Measurements from ENCODE around the gene CAMK1D. TPM values are rescaled to one million over a fixed set of nuclear protein-coding genes. Genes with fewer than 3 reads are reported as not detected.
"Not testable (repeated sequence)": the region's sequence is repeated elsewhere in the genome, so short reads cannot be mapped to it uniquely, and the experiment has no call there.

Gene CAMK1D
- total RNA-seq, 2 experiments from 2014 or later, result 15.4 to 15.5 TPM

DNA sequence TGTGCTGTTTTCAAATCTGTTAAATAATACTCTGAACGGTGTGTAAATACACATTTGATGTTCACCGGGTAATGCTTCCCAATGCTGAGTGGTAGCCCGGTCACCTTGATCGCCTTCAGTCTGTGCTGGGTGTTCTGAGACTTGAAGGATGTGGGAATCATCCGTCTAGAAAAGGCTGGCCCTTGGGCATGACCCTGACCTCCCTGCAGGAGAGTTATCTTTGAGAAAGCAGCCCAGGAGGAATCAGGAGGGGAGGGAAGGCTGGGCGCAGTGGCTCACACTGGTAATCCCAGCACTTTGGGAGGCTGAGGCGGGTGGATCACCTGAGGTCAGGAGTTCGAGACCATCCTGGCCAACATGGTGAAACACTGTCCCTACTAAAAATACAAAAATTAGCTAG is 85.3 kb downstream of the CAMK1D start:
- H3K4me1 Mint-ChIP-seq; CTCF ChIA-PET; POLR2A ChIA-PET; H3K4me3 Mint-ChIP-seq; H3K27me3 Mint-ChIP-seq; DNase-seq; H3K36me3 Mint-ChIP-seq (ENCODE audit: low read depth); H3K27ac Mint-ChIP-seq: not testable (repeated sequence)
- peaks cover 19% of the 10 kb centered on the region for H3K9me3 Mint-ChIP-seq

DNA sequence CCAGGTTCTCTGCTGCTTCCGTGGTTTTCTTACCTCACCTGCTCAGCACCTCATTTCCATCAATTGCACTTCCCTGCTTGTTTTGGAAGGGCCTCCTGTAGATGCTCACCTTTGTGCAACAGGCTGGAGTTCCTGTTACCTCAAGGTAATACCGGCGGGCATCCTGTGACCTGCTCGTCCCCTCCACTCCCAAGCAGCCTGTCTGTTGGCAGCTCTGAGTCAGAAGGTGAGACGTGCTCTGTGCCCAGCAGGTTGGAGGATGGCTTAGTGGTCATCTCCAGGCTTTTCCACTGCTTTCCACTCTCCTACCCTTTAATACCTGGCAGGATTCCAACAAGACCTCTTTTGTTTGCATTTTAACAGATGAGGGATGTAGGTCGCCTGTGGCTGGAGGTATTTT is 86.0 kb downstream of the CAMK1D start:
- H3K27me3 Mint-ChIP-seq, result no peaks in the 10 kb centered on the region
- H3K4me3 Mint-ChIP-seq, result no peak overlapping the region
- H3K9me3 Mint-ChIP-seq, result peaks cover 19% of the 10 kb centered on the region
- H3K4me1 Mint-ChIP-seq, result no peaks in the 10 kb centered on the region
- ChIA-PET CTCF (interaction anchor here (0.6 to 0.9 kb wide), 2 partner anchors 90 to 177 kb away, joined by 3 read pairs; no protein-coding TSS in a partner anchor), POLR2A (no interaction called here)
- no peak for DNase-seq
- peaks cover 4% of the 10 kb centered on the region for H3K36me3 Mint-ChIP-seq (ENCODE audit: low read depth)
- no peak overlapping the region for H3K27ac Mint-ChIP-seq

DNA sequence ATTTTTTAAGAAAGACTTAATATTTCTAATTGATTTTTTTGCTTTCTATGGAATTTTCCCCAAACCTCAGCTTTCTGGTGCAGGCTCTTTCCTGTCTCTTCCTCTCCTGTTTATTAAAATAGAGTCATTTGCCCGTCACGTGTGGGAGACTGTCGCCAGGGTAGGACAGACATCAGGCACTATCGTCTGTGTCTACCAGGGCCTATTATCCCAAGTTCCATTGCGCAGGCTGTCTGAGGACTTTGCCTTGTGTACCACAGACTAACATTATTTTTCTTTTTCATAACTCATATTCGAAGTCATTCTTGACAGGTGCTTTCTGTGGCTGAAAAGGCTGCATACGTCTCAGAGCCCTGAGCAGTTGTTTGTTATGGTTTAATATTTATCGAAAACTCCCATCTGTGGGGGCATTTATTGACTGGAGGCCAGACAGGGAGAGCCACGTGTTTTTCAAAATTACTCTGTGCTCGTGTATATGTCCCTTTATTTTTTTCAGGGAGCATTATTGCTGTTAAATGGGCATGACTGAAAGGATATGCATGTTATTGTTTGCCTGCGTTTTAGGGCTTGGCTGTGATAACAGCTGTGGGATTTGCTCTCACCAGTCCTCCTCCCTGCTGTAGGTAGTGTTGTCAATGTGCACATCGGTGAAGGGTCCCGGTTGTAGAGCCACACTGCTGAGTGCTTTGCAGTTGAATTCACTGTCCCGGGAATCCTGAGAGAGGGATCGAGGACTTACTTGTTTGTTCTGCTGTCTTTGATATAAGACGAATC is 89.8 kb downstream of the CAMK1D start:
- peaks cover 8% of the 10 kb centered on the region for H3K36me3 Mint-ChIP-seq (ENCODE audit: low read depth)
- H3K27me3 Mint-ChIP-seq, result no peaks in the 10 kb centered on the region
- H3K27ac Mint-ChIP-seq, result no peak overlapping the region
- no peaks in the 10 kb centered on the region for H3K4me1 Mint-ChIP-seq
- ChIA-PET POLR2A (no interaction called here), CTCF (no interaction called here)
- H3K4me3 Mint-ChIP-seq, result no peak overlapping the region
- peaks cover 30% of the 10 kb centered on the region for H3K9me3 Mint-ChIP-seq
- DNase-seq, result no peak

- CTCF ChIA-PET; H3K27me3 Mint-ChIP-seq; DNase-seq; H3K36me3 Mint-ChIP-seq (ENCODE audit: low read depth); H3K4me3 Mint-ChIP-seq; H3K4me1 Mint-ChIP-seq; H3K27ac Mint-ChIP-seq; POLR2A ChIA-PET: not testable (repeated sequence)
- H3K9me3 Mint-ChIP-seq, result peaks cover 30% of the 10 kb centered on the region
Measured at GRCh38 chr10:12439767-12440166, 90.4 kb downstream of the CAMK1D start.

DNA sequence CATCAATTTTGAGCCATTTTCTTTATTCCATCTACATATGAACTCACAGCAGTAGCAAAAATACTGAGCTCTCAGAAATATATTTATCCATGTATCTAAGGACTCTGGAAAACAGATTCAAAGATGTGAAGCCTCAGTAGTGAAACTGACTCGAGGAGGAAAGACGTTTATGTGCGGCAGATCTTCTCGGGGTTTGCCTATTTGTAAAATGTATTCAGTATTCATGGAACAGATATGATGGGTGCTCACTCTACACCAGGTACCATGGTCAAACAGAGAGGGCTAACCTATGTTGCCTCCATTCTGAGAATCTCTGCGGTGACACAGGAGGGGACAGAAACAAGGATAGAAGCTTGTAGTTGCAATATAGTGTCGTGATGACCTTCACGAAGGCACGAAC is 93.7 kb downstream of the CAMK1D start:
- Mint-ChIP-seq H3K27me3 (peaks cover 4% of the 10 kb centered on the region), H3K9me3 (peaks cover 28% of the 10 kb centered on the region), H3K27ac (no peak overlapping the region), H3K4me1 (peaks cover 7% of the 10 kb centered on the region), H3K36me3 (ENCODE audit: low read depth) (peaks cover 8% of the 10 kb centered on the region), H3K4me3 (no peak overlapping the region)
- no peak for DNase-seq
- CTCF ChIA-PET, result interaction anchor here (0.7 kb wide), 1 partner anchor 627 kb away, joined by 3 read pairs; no protein-coding TSS in a partner anchor
- POLR2A ChIA-PET, result no interaction called here

DNA sequence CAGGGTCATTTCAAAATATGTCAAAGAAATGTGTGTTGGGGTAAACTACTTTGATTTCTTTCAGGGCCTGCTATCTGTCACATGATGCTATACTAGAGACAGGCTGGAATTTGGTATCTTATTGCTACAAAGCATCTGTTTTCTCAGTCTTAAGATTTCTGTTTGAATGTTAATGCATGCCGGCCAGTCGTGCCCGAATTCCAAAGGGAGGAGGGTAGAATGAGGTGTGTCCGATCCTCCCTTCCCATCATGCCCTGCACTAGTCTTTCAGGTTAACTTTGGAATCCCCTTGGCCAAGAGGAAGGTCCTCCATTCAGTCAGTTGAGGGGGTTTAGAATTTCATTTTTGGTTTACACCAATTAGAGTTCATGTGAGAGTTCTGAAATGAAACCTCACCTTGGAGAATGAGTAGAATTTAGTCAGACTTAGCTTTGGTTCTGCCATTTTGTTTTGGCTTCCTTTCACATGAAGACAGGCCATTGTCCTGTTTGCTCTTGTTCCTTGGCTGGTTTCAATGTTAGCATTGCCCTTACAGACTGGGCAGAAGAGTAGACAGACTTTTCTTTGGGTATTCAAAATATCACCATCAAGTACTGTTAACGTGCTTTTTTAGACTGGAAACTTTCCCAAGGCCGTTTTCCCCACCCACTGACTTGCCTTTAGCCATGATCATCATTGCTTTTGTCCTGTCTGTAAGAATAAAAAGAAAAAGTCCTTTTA is 95.8 kb downstream of the CAMK1D start:
- Mint-ChIP-seq H3K27me3 (peaks cover 4% of the 10 kb centered on the region), H3K4me3 (no peak overlapping the region), H3K9me3 (peaks cover 13% of the 10 kb centered on the region), H3K36me3 (ENCODE audit: low read depth) (peaks cover 5% of the 10 kb centered on the region), H3K4me1 (peaks cover 23% of the 10 kb centered on the region), H3K27ac (no peak overlapping the region)
- no peak for DNase-seq
- ChIA-PET POLR2A (no interaction called here), CTCF (no interaction called here)

GRCh38 chr10:12445701-12446334 is 96.5 kb downstream of the CAMK1D start:
- Mint-ChIP-seq H3K4me3 (no peak overlapping the region), H3K27ac (no peak overlapping the region), H3K4me1 (peaks cover 23% of the 10 kb centered on the region), H3K9me3 (peaks cover 13% of the 10 kb centered on the region), H3K36me3 (ENCODE audit: low read depth) (peaks cover 5% of the 10 kb centered on the region), H3K27me3 (peaks cover 4% of the 10 kb centered on the region)
- ChIA-PET POLR2A (no interaction called here), CTCF (no interaction called here)
- no peak for DNase-seq

- ChIA-PET CTCF (no interaction called here), POLR2A (no interaction called here)
- H3K4me3 Mint-ChIP-seq, result peak overlapping the region; percentile 3
- H3K27ac Mint-ChIP-seq, result peak overlapping the region; percentile 90
- peaks cover 23% of the 10 kb centered on the region for H3K4me1 Mint-ChIP-seq
- no peak for DNase-seq
- H3K36me3 Mint-ChIP-seq (ENCODE audit: low read depth), result peaks cover 2% of the 10 kb centered on the region
- peaks cover 4% of the 10 kb centered on the region for H3K27me3 Mint-ChIP-seq
- H3K9me3 Mint-ChIP-seq, result peaks cover 2% of the 10 kb centered on the region
Measured at GRCh38 chr10:12448340-12448728, 99.0 kb downstream of the CAMK1D start.

DNA sequence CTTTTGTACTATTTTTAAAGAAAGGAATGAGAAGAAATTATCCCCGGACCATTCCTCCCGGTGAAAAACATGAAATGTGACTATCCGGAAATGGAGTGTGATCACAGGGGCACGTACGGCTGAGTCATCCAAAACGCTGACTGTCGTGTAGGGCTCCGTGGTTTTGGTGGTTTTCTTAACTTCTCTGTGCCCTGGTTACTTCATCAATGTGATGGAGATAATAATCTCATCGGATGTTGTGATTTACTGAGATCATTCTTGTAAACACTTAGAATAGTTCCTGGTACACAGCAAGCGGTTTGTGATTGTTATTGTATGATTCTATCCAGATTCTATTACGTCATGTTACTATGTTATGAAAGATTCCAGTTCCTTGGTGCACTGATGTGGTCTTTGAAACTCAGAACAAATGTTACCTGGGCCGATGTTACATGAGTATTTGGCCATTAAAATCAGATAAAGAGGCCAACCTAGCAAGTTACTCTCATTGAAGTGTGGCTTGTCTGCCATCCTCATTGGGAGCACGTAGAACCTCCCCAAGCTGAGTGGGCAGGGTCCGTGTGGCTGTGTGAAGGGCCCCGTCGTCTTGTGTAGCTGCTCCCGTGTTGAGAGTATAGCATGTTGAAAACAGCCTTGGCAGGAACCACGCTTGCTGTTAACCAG is 99.5 kb downstream of the CAMK1D start:
- H3K4me3 Mint-ChIP-seq, result peak overlapping the region; percentile 3
- peaks cover 23% of the 10 kb centered on the region for H3K4me1 Mint-ChIP-seq
- ChIA-PET POLR2A (no interaction called here), CTCF (interaction anchor here (2.2 kb wide), 1 partner anchor 13 kb away, joined by 11 read pairs; no protein-coding TSS in a partner anchor)
- peaks cover 2% of the 10 kb centered on the region for H3K36me3 Mint-ChIP-seq (ENCODE audit: low read depth)
- H3K27me3 Mint-ChIP-seq, result peaks cover 4% of the 10 kb centered on the region
- peak overlapping the region; percentile 90 for H3K27ac Mint-ChIP-seq
- H3K9me3 Mint-ChIP-seq, result peaks cover 2% of the 10 kb centered on the region
- DNase-seq, result peak; percentile 88

DNA sequence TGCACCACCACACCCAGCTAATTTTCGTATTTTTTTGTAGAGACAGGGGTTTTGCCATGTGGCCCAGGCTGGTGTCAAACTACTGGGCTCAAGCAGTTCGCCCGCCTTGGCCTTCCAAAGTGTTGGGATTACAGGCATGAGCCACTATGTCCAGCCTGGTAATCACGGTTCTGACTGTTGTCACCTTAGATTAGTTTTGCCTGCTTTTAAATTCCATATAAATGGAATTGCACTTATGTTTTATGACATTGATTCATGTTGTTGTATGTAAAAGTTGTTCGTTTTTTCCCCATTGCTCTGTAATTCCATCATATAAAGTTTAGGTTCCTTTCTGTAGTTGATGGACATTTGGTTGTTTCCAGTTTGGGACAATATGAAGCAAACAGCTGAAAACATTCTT is 106.0 kb downstream of the CAMK1D start:
- Mint-ChIP-seq H3K27me3 (no peaks in the 10 kb centered on the region), H3K9me3 (no peaks in the 10 kb centered on the region), H3K27ac (no peak overlapping the region), H3K4me3 (no peak overlapping the region), H3K4me1 (no peaks in the 10 kb centered on the region), H3K36me3 (ENCODE audit: low read depth) (no peaks in the 10 kb centered on the region)
- ChIA-PET POLR2A (no interaction called here), CTCF (no interaction called here)
- DNase-seq, result no peak

DNA sequence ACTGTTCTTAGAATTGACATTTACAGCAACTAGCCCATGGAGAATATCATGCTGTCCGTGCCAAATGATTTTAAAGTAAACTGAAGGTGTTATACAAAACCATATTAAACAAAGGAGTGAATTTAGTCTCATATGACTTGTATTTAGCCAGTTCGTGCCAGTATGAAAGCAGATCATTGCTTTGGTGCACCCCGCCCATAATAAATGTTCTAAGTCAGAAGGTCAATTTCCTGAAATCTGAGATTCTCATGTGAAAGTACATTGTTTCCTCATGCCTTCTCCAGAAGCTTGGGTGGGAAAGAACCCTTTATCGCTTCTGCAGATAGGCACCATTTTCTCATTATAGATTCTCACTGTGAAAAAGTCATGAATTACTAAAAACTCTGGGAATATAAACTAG is 106.4 kb downstream of the CAMK1D start:
- ChIA-PET POLR2A (no interaction called here), CTCF (no interaction called here)
- Mint-ChIP-seq H3K27me3 (no peaks in the 10 kb centered on the region), H3K9me3 (no peaks in the 10 kb centered on the region), H3K4me3 (no peak overlapping the region), H3K27ac (no peak overlapping the region), H3K4me1 (no peaks in the 10 kb centered on the region), H3K36me3 (ENCODE audit: low read depth) (no peaks in the 10 kb centered on the region)
- no peak for DNase-seq

DNA sequence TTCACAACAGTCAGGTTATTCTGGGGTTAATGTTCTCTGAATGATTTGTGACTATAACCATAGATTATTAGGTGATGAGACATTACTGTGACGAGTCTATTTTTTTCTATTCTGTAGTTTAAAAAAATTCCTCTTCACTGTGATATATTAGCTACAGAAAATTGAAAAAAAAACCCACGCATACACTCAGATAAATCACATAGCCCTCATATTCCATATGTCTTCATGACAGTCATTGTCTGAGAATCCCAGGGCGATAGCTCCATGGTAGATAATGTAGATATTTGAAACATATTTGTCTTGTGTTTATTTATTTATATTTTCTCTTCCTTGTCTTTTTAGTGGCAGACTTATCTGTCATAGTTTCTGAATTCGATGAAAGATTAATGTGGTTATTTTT is 110.0 kb downstream of the CAMK1D start:
- POLR2A ChIA-PET, result no interaction called here
- CTCF ChIA-PET, result interaction anchor here (0.6 to 1.2 kb wide), 2 partner anchors 23 to 202 kb away, joined by 3 read pairs; no protein-coding TSS in a partner anchor
- peaks cover 2% of the 10 kb centered on the region for H3K9me3 Mint-ChIP-seq

GRCh38 chr10:12459762-12460161 is 110.4 kb downstream of the CAMK1D start:
- no peaks in the 10 kb centered on the region for H3K27me3 Mint-ChIP-seq
- DNase-seq, result no peak
- no peak overlapping the region for H3K4me3 Mint-ChIP-seq
- CTCF ChIA-PET, result interaction anchor here (1.2 kb wide), 1 partner anchor 23 kb away, joined by 3 read pairs; no protein-coding TSS in a partner anchor
- POLR2A ChIA-PET, result no interaction called here
- peaks cover 2% of the 10 kb centered on the region for H3K9me3 Mint-ChIP-seq
- H3K27ac Mint-ChIP-seq, result no peak overlapping the region
- peaks cover under 1% of the 10 kb centered on the region for H3K4me1 Mint-ChIP-seq
- H3K36me3 Mint-ChIP-seq (ENCODE audit: low read depth), result no peaks in the 10 kb centered on the region

More for the DNA sequence above, 110.0 kb downstream of the CAMK1D start:
- Mint-ChIP-seq H3K4me3 (no peak overlapping the region), H3K27me3 (no peaks in the 10 kb centered on the region), H3K4me1 (no peaks in the 10 kb centered on the region), H3K36me3 (ENCODE audit: low read depth) (no peaks in the 10 kb centered on the region), H3K27ac (no peak overlapping the region)
- DNase-seq, result no peak
